ENCODE data around the gene CELF5.
"Not testable (repeated sequence)": the region's sequence is repeated elsewhere in the genome, so short reads cannot be mapped to it uniquely, and the experiment has no call there.

CELF5 gene

GRCh38 chr19:3208317-3209207 lies 15.9 kb upstream of the CELF5 start:
- DNase-seq, result no peak

- DNase-seq, result no peak
These were observed 14.0 kb upstream of the CELF5 start for GRCh38 chr19:3210347-3211017.

DNA sequence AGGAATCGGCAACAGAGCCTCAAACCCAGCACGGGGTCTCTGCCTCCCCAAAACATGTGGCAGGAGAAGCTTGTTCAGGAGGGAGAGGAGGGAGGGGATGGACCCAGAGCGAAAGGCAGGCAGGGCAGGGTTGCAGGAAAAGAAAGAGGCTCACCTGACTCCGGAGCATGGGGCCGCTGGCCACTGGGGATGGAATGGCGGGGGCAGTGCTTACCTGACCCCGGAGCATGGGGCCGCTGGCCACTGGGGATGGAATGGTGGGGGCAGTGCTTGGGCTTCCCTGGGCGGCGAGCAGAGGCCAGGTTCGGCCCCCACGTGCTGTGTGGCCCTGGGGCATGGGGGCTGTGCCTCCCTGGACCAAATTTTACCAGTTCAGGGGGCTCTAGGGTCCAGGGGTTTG lies 13.3 kb upstream of the CELF5 start:
- no peak for DNase-seq

- DNase-seq, result no peak
These were observed 11.3 kb upstream of the CELF5 start for GRCh38 chr19:3213159-3213558.

- no peak for DNase-seq
These were observed 7.6 kb upstream of the CELF5 start for GRCh38 chr19:3216874-3217273.

- DNase-seq, result no peak
These were observed 3.9 kb upstream of the CELF5 start for GRCh38 chr19:3220576-3220975.

DNA sequence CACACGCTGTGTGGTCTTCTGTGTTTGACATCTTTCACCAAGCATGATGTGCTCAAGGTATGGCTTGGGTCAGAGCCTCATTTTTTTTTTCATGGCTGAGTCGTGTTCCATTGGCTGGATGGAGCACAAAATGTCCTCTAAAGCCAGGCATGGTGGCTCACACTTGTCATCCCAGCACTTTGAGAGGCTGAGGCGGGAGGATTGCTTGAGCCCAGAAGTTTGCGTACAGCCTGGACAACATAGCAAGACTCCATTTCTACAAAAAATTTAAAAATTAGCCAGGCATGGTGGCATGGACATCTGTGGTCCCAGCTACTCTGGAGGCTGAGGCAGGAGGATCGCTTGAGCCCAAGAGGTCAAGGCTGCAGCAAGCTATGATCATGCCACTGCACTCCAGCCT lies 2.9 kb upstream of the CELF5 start:
- not testable (repeated sequence) for DNase-seq

GRCh38 chr19:3222709-3223108 lies 1.8 kb upstream of the CELF5 start:
- DNase-seq, result no peak

DNA sequence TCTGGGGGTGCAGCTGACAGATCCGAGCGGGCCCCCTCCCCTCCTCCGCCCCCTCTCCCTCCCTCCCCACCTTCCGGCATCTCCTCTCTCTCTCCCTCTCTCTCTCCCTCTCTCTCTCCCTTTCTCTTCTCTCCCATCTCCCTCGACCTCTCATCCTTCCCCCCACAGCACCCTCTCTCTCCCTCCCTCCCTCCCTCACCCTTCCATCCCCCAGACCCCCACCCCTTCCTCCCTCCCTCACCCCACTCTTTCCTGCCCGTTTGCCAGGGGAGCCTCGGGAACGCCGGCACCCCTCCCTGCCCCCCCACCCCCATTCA lies 666 bp downstream of the CELF5 start:
- no peak for DNase-seq

DNA sequence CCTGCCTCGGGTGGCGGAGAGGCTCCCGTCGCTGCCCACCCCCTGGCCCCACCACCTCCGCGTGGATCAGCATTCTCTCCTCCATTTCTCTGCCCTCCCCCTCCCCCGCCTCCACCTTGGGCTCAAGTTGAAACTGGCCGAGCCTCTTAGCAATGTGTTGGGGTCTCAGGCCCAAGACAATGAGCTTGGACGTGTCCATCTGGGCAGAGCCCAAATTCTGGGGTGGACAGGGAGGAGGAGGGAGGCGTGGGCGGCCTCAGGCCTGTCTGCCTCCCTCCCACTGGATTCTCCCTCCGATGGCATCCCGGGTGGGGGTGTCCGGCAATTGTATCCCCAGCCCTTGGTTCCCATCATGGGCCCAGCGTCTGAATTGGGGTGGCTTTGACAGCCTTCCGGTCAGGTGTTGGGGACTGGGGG lies 1.2 kb downstream of the CELF5 start:
- DNase-seq, result no peak

GRCh38 chr19:3227054-3227626 lies 2.7 kb downstream of the CELF5 start:
- no peak for DNase-seq

DNA sequence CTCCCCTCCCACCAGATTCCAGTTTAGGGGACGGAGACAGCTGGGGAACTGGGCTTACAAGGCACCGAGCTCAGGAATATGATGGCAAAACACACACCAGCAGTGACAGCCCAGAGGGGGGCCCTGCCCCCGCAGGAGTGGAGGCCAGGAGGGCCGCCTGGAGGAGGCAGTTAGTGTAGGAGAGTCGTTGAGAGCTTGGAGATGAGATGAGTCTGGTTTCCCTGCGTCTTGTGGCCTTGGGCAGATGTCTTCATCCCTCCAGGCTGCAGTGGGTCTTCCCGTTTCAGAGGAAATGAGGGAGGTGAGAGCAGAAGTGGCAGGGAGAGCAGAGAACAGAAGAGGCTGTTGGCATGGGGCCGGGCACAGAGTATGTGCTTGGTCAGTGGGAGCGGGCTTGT lies 4.9 kb downstream of the CELF5 start:
- no peak for DNase-seq

DNA sequence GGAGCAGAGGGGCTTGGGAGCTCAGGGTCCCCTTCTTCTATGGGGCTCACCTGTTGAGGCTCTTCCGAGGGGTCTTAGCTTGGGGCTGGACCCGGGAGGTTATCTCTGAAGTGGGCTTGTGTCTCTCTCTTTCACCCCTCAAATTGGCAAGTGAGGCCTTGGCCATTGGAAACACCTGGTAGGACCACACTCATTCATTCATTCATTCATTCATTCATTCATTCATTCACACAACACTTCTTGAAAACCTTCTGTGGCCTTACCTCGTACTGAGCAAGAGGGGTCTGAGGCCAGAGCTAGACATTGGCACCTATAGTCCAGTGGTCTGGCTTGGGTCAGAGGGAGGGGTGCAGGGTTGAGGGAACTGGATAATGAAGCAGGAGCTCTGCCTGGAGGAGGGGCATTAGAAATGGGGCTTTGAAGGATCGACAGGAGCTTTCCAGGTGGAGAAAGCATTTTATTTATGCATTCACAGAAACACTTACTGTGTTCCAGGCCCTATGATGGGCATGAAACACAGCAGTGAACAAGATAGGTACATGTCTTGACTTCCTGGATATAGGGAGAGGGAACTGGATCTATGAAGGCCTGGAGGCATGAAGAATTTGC lies 5.5 kb downstream of the CELF5 start:
- DNase-seq, result no peak

DNA sequence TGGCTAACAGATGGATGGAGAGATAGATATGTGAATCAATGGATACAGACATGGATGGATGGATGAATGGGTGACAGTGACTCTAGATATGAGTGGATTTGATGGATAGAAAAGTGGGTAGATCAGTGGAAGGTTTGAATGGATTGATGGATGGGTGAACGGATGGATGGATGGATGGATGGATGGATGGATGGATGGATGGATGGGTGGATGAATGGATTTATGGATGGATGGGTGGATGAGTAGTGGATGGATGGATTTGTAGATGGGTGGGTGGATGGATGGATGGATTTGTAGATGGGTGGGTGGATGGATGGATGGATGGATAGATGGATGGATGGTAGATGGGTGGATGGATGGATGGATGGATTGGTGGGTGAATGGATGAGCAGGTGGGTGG lies 6.8 kb downstream of the CELF5 start:
- DNase-seq, result no peak

GRCh38 chr19:3233116-3233515 lies 8.7 kb downstream of the CELF5 start:
- no peak for DNase-seq

GRCh38 chr19:3233831-3234230 lies 9.4 kb downstream of the CELF5 start:
- DNase-seq, result no peak

DNA sequence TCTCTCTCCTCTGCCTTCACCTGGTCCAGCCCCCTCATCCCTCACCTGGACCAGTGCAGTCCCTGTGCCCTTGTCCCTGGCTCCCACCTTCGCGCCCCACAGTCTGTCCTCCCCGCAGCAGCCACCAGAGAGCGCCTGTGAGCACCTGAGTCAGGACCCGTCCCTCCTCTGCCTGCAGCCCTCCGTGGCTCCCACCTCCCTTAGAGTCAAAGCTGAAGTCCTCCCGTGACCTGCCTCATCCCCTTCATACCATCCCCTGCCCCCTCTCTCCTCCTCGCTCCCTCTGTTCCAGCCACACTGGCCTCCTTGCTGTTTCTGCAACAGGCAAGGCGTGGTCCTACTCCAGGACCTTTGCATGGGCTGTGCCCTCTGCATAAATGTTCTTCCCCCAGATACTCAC lies 10.3 kb downstream of the CELF5 start:
- DNase-seq, result no peak

GRCh38 chr19:3235604-3236003 lies 11.1 kb downstream of the CELF5 start:
- DNase-seq, result not testable (repeated sequence)

GRCh38 chr19:3236272-3236671 lies 11.8 kb downstream of the CELF5 start:
- no peak for DNase-seq

DNA sequence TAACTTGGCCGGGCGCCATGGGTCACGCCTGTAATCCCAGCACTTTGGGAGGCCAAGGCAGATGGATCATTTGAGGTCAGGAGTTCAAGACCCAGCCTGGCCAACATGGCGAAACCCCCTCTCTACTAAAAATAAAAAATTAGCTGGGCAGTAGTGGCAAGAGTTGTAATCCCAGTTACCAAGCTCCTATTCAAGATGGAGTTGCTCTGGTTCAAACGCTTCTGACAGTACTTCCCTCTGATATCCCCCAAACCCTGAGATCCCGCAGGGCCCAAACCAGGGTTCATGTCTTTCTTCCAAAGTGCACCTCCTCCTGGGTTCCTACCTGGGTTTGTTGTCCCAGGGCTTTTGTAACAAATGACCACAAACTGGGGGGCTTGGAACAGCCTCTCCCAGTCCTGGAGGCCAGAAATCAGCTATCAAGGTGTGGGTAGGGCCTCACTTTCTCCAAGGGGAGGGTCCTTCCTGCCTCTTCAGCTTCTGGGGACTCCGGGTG lies 13.7 kb downstream of the CELF5 start:
- no peak for DNase-seq

DNA sequence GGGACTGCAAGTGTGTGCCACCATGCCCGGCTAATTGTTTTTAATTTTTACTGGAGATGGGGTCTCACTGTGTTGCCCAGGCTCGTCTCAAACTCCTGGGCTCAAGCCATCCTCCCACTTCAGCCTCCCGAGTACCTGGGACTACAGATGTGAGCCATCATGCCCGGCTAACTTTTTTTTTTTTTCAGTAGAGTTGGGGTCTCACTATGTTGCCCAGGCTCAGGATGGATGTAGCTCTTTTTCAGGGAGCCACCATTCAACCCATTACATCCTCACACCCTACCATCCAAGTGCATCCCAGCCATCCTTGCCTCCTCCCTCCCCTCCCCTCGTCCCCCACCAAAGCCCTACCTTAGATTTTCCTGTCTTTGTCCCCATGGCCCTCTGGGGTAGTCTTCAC lies 14.9 kb downstream of the CELF5 start:
- DNase-seq, result no peak

GRCh38 chr19:3243819-3244700 lies 19.6 kb downstream of the CELF5 start:
- DNase-seq, result no peak

DNA sequence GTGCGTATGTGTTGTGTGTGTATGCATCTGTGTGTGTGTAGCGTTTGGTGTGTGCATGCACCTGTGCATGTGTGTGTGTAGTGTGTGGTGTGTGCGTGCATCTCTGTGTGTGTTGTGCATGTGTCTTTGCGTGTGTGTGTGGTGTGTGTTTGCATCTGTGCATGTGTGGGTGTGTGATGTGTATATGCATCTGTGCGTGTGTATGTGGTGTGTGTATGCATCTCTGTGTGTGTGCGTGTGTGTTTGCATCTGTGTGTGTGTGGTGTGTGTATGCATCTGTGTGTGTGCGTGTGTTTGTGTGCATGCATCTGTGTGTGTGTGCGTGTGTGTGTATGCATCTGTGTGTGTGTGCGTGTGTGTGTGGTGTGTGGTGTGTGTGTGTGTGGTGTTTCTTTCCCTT lies 20.6 kb downstream of the CELF5 start:
- DNase-seq, result no peak

Data from cortex of kidney (tissue), 1 donor.